Neural progenitor cell (in vitro differentiated cells): Measurements from ENCODE around the gene IL23R. TPM values are rescaled to one million over a fixed set of nuclear protein-coding genes. Genes with fewer than 3 reads are reported as not detected.

Experiments used
- DNase-seq: peaks from one replicate; pipeline ENCODE4 v3.0.0-alpha.2; 2016; ENCODE audit warnings: low spot score
- H2AFZ ChIP-seq: fragments of 200-600 bp; sonication (generic); replicated peaks from 2 replicates; pipeline ENCODE4 v1.6.1; 2016; ENCODE audit warnings: antibody characterized with exemption
- H3F3A ChIP-seq: fragments of 200-600 bp; sonication (generic); 2 replicates; pipeline ENCODE4 v1.6.1; 2016; ENCODE audit warnings: antibody characterized with exemption, low read depth
- H3K27ac ChIP-seq: fragments of 200-600 bp; sonication (generic); 2 replicates; pipeline ENCODE4 v1.5.1; 2016; ENCODE audit warnings: mild to moderate bottlenecking
- H3K27me3 ChIP-seq: fragments of 200-600 bp; sonication (generic); 2 replicates; pipeline ENCODE4 v1.6.1; 2016; ENCODE audit warnings: mild to moderate bottlenecking, moderate library complexity
- H3K36me3 ChIP-seq: fragments of 200-600 bp; sonication (generic); 2 replicates; pipeline ENCODE4 v1.5.1; 2016
- H3K4me1 ChIP-seq: fragments of 200-600 bp; sonication (generic); 2 replicates; pipeline ENCODE4 v1.6.1; 2016; ENCODE audit warnings: mixed run types
- H3K4me2 ChIP-seq: fragments of 200-600 bp; sonication (generic); 2 replicates; pipeline ENCODE4 v1.6.1; 2016
- H3K4me3 ChIP-seq: fragments of 200-600 bp; sonication (generic); 2 replicates; pipeline ENCODE4 v1.5.1; 2016
- H3K79me2 ChIP-seq: fragments of 200-600 bp; sonication (generic); 2 replicates; pipeline ENCODE4 v1.6.1; 2016; ENCODE audit warnings: low read depth
- H3K9ac ChIP-seq: fragments of 200-600 bp; sonication (generic); 2 replicates; pipeline ENCODE4 v1.6.1; 2016
- H3K9me3 ChIP-seq: fragments of 200-600 bp; sonication (generic); 2 replicates; pipeline ENCODE4 v1.5.1; 2016; ENCODE audit warnings: low read depth
- H4K20me1 ChIP-seq: fragments of 200-600 bp; sonication (generic); 2 replicates; pipeline ENCODE4 v1.6.1; 2016; ENCODE audit warnings: low read depth
- H3K27ac Mint-ChIP-seq: 3 replicates; pipeline ENCODE4 v1.8.0; 2021; ENCODE audit warnings: mixed read lengths
- H3K27me3 Mint-ChIP-seq: 2 replicates; pipeline ENCODE4 v1.8.0; 2022; ENCODE audit warnings: low read depth, mild to moderate bottlenecking, inconsistent platforms, moderate library complexity, mixed read lengths; ENCODE audit not compliant: insufficient read depth
- H3K36me3 Mint-ChIP-seq: 3 replicates; pipeline ENCODE4 v1.8.0; 2021; ENCODE audit warnings: mixed read lengths
- H3K4me1 Mint-ChIP-seq: 3 replicates; pipeline ENCODE4 v1.8.0; 2021; ENCODE audit warnings: mixed read lengths
- H3K4me3 Mint-ChIP-seq: 3 replicates; pipeline ENCODE4 v1.8.0; 2021; ENCODE audit warnings: mild to moderate bottlenecking, moderate library complexity, mixed read lengths
- H3K9me3 Mint-ChIP-seq: 3 replicates; pipeline ENCODE4 v1.8.0; 2020; ENCODE audit warnings: mixed read lengths
- EZH2 ChIP-seq: fragments of 200-600 bp; sonication (generic); IDR thresholded peaks from 2 replicates; pipeline ENCODE4 v1.6.1; 2017; ENCODE audit warnings: antibody characterized with exemption, mild to moderate bottlenecking, moderate library complexity
- EZH2phosphoT487 ChIP-seq: fragments of 200-600 bp; sonication (generic); IDR thresholded peaks from 2 replicates; pipeline ENCODE4 v1.6.1; 2017; ENCODE audit warnings: antibody characterized with exemption
- total RNA-seq: library from RNA; depleted of rRNA; stranded (reverse); fragments of >200 nt; gene quantifications from 2 replicates; pipeline ENCODE4 v1.2.3, GENCODE V29; 2015; ENCODE audit warnings: low replicate concordance
- TF ChIP-seq, protein P1 (sequence below): fragments of 200-600 bp; sonication (generic); IDR thresholded peaks from 2 replicates; pipeline ENCODE4 v1.5.1; 2017; ENCODE audit warnings: antibody characterized with exemption, mild to moderate bottlenecking

Gene IL23R
- total RNA-seq, 1 donor from 2014 or later = not detected

DNA sequence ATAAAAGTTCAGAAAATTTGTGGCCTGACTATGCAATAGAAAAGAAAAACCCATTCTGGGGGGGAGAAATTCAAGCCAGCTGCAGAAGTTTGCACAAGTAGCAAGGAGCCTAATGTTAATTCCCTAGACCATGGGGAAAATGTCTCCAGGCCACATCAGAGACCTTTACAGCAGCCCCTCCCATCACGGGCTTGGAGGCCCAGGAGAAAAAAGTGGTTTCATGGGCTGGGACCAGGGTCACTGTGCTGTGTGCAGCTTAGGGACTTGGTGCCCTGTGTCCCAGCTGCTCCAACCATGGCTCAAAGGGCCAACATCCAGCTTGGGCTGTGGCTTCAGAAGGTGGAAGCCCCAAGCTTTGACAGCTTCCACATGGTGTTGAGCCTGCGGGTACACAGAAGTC is 42.0 kb downstream of the IL23R start:
- Histone ChIP-seq H3K4me2 (no peak overlapping the region), H3K4me1 (no peaks in the 10 kb centered on the region), H3K4me3 (no peak overlapping the region), H3K27me3 (no peaks in the 10 kb centered on the region), H3F3A (no peaks in the 10 kb centered on the region), H3K27ac (no peak overlapping the region), H3K9ac (no peak overlapping the region), H3K36me3 (no peaks in the 10 kb centered on the region), H3K79me2 (no peaks in the 10 kb centered on the region), H2AFZ (no peak overlapping the region), H3K9me3 (no peaks in the 10 kb centered on the region), H4K20me1 (no peaks in the 10 kb centered on the region)
- H3K9me3 Mint-ChIP-seq = no peaks in the 10 kb centered on the region
- TF ChIP-seq, protein P1, sequence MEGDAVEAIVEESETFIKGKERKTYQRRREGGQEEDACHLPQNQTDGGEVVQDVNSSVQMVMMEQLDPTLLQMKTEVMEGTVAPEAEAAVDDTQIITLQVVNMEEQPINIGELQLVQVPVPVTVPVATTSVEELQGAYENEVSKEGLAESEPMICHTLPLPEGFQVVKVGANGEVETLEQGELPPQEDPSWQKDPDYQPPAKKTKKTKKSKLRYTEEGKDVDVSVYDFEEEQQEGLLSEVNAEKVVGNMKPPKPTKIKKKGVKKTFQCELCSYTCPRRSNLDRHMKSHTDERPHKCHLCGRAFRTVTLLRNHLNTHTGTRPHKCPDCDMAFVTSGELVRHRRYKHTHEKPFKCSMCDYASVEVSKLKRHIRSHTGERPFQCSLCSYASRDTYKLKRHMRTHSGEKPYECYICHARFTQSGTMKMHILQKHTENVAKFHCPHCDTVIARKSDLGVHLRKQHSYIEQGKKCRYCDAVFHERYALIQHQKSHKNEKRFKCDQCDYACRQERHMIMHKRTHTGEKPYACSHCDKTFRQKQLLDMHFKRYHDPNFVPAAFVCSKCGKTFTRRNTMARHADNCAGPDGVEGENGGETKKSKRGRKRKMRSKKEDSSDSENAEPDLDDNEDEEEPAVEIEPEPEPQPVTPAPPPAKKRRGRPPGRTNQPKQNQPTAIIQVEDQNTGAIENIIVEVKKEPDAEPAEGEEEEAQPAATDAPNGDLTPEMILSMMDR = no peak
- TF ChIP-seq EZH2 = no peak
- no peak for TF ChIP-seq EZH2phosphoT487
- no peak for DNase-seq
- H3K4me1 Mint-ChIP-seq = no peaks in the 10 kb centered on the region
- no peak overlapping the region for H3K4me3 Mint-ChIP-seq
- no peak overlapping the region for H3K27ac Mint-ChIP-seq
- no peaks in the 10 kb centered on the region for H3K36me3 Mint-ChIP-seq
- H3K27me3 Mint-ChIP-seq = peaks cover 4% of the 10 kb centered on the region

- Histone ChIP-seq H3K9me3 (no peaks in the 10 kb centered on the region), H3F3A (no peaks in the 10 kb centered on the region), H3K9ac (no peak overlapping the region), H3K4me2 (no peak overlapping the region), H3K4me3 (no peak overlapping the region), H4K20me1 (no peaks in the 10 kb centered on the region), H3K27ac (no peak overlapping the region), H3K4me1 (no peaks in the 10 kb centered on the region), H2AFZ (no peak overlapping the region), H3K36me3 (no peaks in the 10 kb centered on the region), H3K79me2 (no peaks in the 10 kb centered on the region), H3K27me3 (no peaks in the 10 kb centered on the region)
- no peaks in the 10 kb centered on the region for H3K9me3 Mint-ChIP-seq
- no peak overlapping the region for H3K4me3 Mint-ChIP-seq
- H3K27me3 Mint-ChIP-seq = peaks cover 4% of the 10 kb centered on the region
- no peak for TF ChIP-seq EZH2phosphoT487
- TF ChIP-seq EZH2 = no peak
- TF ChIP-seq, protein P1 = no peak
- no peak for DNase-seq
- no peaks in the 10 kb centered on the region for H3K36me3 Mint-ChIP-seq
- peak overlapping the region; percentile 30 for H3K27ac Mint-ChIP-seq
- no peaks in the 10 kb centered on the region for H3K4me1 Mint-ChIP-seq
These were observed 43.3 kb downstream of the IL23R start for GRCh38 chr1:67209521-67209920.

GRCh38 chr1:67211589-67212563 is 45.6 kb downstream of the IL23R start:
- H3K27ac ChIP-seq = no peak overlapping the region
- H3K36me3 Mint-ChIP-seq = no peaks in the 10 kb centered on the region

More at GRCh38 chr1:67211589-67212563, 45.6 kb downstream of the IL23R start:
- peaks cover 4% of the 10 kb centered on the region for H3K27me3 Mint-ChIP-seq
- no peak overlapping the region for H3K4me3 Mint-ChIP-seq
- no peaks in the 10 kb centered on the region for H3K27me3 ChIP-seq
- peak overlapping the region; percentile 45 for H2AFZ ChIP-seq
- H3K9me3 Mint-ChIP-seq = no peaks in the 10 kb centered on the region
- no peak for TF ChIP-seq EZH2phosphoT487
- TF ChIP-seq, protein P1 = peak; percentile 78
- no peak for TF ChIP-seq EZH2
- peak; percentile 49 for DNase-seq
- H3K4me1 Mint-ChIP-seq = no peaks in the 10 kb centered on the region
- no peaks in the 10 kb centered on the region for H3K9me3 ChIP-seq
- no peak overlapping the region for H3K4me3 ChIP-seq
- no peaks in the 10 kb centered on the region for H3K36me3 ChIP-seq
- no peaks in the 10 kb centered on the region for H3K79me2 ChIP-seq
- H4K20me1 ChIP-seq = no peaks in the 10 kb centered on the region
- no peak overlapping the region for H3K9ac ChIP-seq
- no peak overlapping the region for H3K27ac Mint-ChIP-seq
- no peak overlapping the region for H3K4me2 ChIP-seq
- H3K4me1 ChIP-seq = no peaks in the 10 kb centered on the region
- no peaks in the 10 kb centered on the region for H3F3A ChIP-seq
